Kasumi-1 (cell line): ENCODE data around the gene TRMO.

Experiments used
- DNase-seq, 2 experiments: peaks; one replicate each; lab custom pipeline; 2025; lab: John Stamatoyannopoulos, UW

TRMO gene

GRCh38 chr9:97859346-97859745, 63.0 kb downstream of the TRMO start:
- DNase-seq: no peak

DNA sequence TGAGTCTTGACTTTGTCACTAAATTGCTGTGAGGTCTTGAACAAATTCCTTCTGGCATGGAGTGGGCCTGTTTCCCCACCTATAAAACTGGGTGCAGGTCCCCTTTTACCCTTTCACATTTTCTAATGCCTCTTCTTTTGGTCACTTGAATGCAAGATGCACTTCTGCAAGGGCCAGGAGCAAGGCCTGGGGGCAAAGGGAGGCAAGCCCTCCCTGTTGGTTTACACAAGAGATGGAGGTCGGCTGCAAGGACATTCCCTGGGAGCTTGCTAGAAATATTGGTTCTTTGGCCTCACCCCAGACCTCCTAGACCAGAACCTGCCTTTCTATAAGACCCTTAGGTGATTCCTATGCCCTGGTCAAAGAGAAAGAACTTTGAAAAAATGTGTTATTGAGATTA, 63.5 kb downstream of the TRMO start:
- DNase-seq: no peak

- DNase-seq: peak in 1 of 2 experiments; percentile 10
Measured at GRCh38 chr9:97858393-97858713, 63.9 kb downstream of the TRMO start.

GRCh38 chr9:97857606-97858392, 64.5 kb downstream of the TRMO start:
- no peak for DNase-seq

DNA sequence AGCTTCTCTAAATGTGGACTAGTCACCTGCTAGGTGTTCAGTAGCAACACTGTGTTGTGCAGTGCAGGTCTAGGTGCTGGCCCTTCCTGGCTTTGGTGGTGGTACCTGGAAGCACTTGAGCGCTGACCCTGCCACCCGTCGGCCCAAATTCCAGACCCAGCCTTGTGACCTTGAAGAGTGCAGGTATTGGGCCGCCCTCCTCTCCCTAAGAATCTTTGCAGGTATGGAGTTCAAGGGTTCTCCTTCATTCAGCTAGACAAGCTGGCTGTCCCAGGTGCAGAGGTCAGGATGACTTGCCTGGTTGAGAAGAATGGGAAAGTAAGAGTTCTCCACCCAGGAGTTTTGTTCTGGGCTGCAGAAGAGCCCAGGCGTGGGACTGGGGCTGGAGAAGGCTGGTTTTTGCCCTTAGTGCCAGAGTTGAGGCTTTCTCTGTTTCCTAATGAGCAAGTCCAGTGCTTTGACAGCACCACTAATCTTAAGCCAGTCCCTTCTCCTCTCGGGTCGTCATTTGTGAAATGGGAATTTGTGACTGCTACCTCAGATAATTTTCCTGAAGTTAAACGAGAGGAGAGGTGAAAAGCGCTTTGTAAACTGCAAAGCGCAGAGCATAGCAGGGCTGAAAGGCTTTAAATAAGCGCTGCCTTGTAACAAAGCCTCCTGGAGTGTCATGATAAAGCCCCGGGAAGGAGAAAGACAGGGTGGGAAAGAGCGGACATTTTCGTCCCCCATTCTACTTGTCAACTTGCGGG, 65.3 kb downstream of the TRMO start:
- no peak for DNase-seq

DNA sequence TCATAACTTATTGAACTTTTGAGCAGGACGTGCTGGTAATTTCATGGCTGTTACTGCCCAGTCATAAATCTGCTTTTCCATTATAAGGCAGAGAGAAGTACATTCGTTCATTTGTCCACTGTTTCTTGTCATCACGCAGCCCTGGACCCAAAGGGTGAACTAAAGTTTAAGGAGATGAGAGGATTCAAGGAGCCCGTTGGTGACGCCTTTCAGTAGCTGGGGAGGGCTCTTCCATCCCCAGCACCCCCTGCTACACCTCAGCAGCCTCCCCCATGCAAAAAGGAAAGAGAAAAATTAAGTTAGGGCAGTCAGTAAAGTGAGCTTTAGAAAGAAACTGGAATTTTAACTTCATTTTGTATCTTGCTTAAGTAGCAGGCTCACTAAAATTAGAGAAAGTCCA, 66.4 kb downstream of the TRMO start:
- DNase-seq: no peak

GRCh38 chr9:97855486-97855875, 66.8 kb downstream of the TRMO start:
- DNase-seq: no peak

GRCh38 chr9:97854696-97855485, 67.4 kb downstream of the TRMO start:
- DNase-seq: no peak
